ENCODE data around the gene AFM. TPM values are rescaled to one million over a fixed set of nuclear protein-coding genes. Genes with fewer than 3 reads are reported as not detected.
"Not testable (repeated sequence)": the region's sequence is repeated elsewhere in the genome, so short reads cannot be mapped to it uniquely, and the experiment has no call there.

Gene AFM
- total RNA-seq, 2 donors from 2014 or later = not detected

DNA sequence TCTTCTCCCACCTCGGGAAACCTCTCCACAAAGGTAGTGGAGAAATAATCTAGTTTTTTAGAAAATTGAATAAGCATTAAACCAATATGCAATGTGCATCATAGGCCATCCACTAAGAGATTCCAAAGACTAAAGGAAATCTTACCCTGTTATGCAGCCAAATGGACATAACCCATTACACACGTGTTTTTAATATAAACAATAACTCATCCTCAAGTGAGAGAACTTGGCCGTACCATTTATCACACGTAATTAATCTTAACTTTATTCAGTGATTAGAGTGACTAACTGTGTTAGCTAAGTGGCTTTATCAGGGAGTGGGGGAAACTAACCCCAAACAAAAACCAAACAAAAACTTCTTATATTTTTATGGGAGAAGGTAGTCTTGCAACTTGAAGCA is 57.8 kb downstream of the AFM start:
- Mint-ChIP-seq H3K9me3 (no peaks in the 10 kb centered on the region), H3K27me3 (ENCODE audit: low read depth) (peaks cover 12% of the 10 kb centered on the region), H3K36me3 (ENCODE audit: insufficient read depth in 2 of 2) (no peaks in the 10 kb centered on the region), H3K4me3 (no peak overlapping the region), H3K27ac (no peak overlapping the region), H3K4me1 (ENCODE audit: low read depth) (peaks cover 19% of the 10 kb centered on the region)
- DNase-seq (no peak), ATAC-seq (replicated peaks in 1 of 2) (no peak)

DNA sequence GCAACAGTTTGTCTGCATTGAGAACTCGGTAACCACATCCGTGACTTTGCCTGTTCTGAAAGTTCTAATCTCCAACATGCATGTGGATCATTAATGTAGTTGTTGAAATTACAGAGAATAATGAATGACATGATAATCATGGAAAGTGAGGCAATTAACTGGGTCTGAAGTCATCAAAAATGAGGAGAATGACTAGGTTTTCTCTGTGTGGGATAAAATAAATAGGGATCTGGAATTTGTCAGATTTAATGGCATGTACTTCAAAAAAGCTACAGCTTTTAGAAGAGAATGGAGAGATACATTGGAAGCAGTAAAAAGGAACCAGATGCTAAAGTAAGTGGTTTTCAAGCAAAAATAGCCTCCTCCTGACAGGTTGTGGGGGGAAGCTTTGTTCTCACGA is 59.3 kb downstream of the AFM start:
- peaks cover 14% of the 10 kb centered on the region for H3K4me1 Mint-ChIP-seq (ENCODE audit: low read depth)
- H3K36me3 Mint-ChIP-seq (ENCODE audit: insufficient read depth in 2 of 2) = no peaks in the 10 kb centered on the region
- no peak overlapping the region for H3K27ac Mint-ChIP-seq
- H3K27me3 Mint-ChIP-seq (ENCODE audit: low read depth) = peaks cover 12% of the 10 kb centered on the region
- peaks cover 0 to 2% of the 10 kb centered on the region in 2 donors for H3K9me3 Mint-ChIP-seq
- DNase-seq (no peak), ATAC-seq (replicated peaks in 1 of 2) (no peak)
- no peak overlapping the region for H3K4me3 Mint-ChIP-seq

DNA sequence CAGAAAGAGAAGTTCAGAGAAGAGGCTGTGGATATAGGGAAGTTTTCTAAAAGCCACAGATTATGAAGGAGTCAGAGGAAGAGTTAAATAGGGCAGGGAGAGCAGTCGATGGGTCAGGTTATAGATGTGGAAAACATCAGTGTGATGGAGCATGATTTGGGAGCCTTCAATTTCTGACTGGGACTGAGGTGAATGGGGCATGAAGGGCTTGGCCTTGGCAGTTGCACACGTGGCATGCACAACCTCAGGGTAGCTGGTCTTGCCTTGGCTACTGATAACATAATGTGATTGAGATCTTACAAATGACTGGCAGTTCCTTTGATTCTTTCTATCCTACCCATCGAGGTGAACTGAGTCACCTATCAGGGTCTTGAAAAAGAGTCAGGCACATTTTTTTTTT is 59.7 kb downstream of the AFM start:
- Mint-ChIP-seq H3K9me3 (peaks cover 0 to 2% of the 10 kb centered on the region in 2 donors), H3K27me3 (ENCODE audit: low read depth) (peaks cover 12% of the 10 kb centered on the region), H3K27ac (no peak overlapping the region), H3K36me3 (ENCODE audit: insufficient read depth in 2 of 2) (no peaks in the 10 kb centered on the region), H3K4me3 (no peak overlapping the region), H3K4me1 (ENCODE audit: low read depth) (peaks cover 10% of the 10 kb centered on the region)
- DNase-seq = no peak
- ATAC-seq (replicated peaks in 1 of 2) = no peak

DNA sequence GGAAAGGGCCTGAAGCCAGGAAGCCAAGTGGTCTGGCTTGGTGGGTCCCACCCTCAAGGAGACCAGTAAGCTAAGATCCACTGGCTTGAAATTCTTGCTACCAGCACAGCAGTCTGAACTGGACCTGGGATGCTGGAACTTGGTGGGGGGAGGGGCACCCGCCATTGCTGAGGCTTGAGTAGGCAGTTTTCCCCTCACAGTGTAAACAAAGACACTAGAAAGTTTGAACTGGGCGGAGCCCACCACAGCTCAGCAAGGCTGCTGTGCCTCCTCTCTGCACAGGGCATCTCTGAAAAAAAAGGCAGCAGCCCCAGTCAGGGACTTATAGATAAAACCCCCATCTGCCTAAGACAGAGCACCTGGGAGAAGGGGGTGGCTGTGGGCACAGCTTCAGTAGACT is 63.1 kb downstream of the AFM start:
- H3K9me3 Mint-ChIP-seq = peaks cover 2% of the 10 kb centered on the region in 2 donors
- DNase-seq (no peak), ATAC-seq (replicated peaks in 1 of 2) (no peak)
- H3K27ac Mint-ChIP-seq = no peak overlapping the region
- no peaks in the 10 kb centered on the region for H3K36me3 Mint-ChIP-seq (ENCODE audit: insufficient read depth in 2 of 2)
- no peak overlapping the region for H3K4me3 Mint-ChIP-seq
- peaks cover 4% of the 10 kb centered on the region for H3K27me3 Mint-ChIP-seq (ENCODE audit: low read depth)
- H3K4me1 Mint-ChIP-seq (ENCODE audit: low read depth) = no peaks in the 10 kb centered on the region

DNA sequence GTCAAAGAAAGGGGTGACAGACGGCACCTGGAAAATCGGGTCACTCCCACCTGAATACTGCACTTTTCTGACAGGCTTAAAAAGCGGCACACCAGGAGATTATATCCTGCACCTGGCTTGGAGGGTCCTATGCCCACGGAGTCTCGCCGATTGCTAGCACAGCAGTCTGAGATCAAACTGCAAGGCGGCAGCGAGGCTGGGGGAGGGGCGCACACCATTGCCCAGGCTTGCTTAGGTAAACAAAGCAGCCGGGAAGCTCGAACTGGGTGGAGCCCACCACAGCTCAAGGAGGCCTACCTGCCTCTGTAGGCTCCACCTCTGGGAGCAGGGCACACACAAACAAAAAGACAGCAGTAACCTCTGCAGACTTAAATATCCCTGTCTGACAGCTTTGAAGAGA is 69.3 kb downstream of the AFM start:
- not testable (repeated sequence) for H3K27ac Mint-ChIP-seq; H3K27me3 Mint-ChIP-seq (ENCODE audit: low read depth); H3K4me3 Mint-ChIP-seq; H3K4me1 Mint-ChIP-seq (ENCODE audit: low read depth); ATAC-seq (replicated peaks in 1 of 2); H3K9me3 Mint-ChIP-seq; DNase-seq; H3K36me3 Mint-ChIP-seq (ENCODE audit: insufficient read depth in 2 of 2)

Other genes with a start within 250 kb of the AFM start
- gene ANKRD17, start 222.9 kb upstream of the AFM start, total RNA-seq = 10 to 100 TPM; 43.9 to 50.9 TPM
- gene ALB, start 77.5 kb upstream of the AFM start, total RNA-seq = under 1 TPM in 1 of 2 donors, not detected in 1; 0.42 TPM
- not detected for gene AFP, start 45.5 kb upstream of the AFM start, total RNA-seq
- under 1 TPM in 1 of 2 donors, not detected in 1; 0.07 TPM for gene RASSF6, start 138.7 kb downstream of the AFM start, total RNA-seq

Data from activated T-cell treated with anti-CD3 and anti-CD28 coated beads, Interleukin-2, amount 50 U/mL, for 72 hours (primary cell).